Stimulated activated effector memory CD8-positive, alpha-beta T cell treated with anti-CD3 and anti-CD28 coated beads, Interleukin-12 subunit alpha, Interleukin-12 subunit beta, amount 100 ng/mL, for 72 hours (primary cell): ENCODE measurements around the gene ZMIZ1.

Experiments used
- ATAC-seq: fragments of 150-1000 bp; cut with Tn5 transposase; 2 replicates; pipeline ENCODE4 v1.10.0; 2021
- DNase-seq, 2 donors: peaks; one replicate each; pipeline ENCODE4 v3.0.0; 2021 to 2022; ENCODE audit warnings: low spot score in 2 of 2
- H3K27ac Mint-ChIP-seq: one replicate; pipeline ENCODE4 v1.8.0; 2022; ENCODE audit warnings: mild to moderate bottlenecking, mixed read lengths
- H3K36me3 Mint-ChIP-seq: one replicate; pipeline ENCODE4 v1.8.0; 2022; ENCODE audit warnings: mild to moderate bottlenecking, mixed read lengths
- H3K4me1 Mint-ChIP-seq: one replicate; pipeline ENCODE4 v1.8.0; 2022; ENCODE audit warnings: mixed read lengths
- H3K4me3 Mint-ChIP-seq: one replicate; pipeline ENCODE4 v1.8.0; 2022; ENCODE audit warnings: mild to moderate bottlenecking, mixed read lengths
- H3K9me3 Mint-ChIP-seq: one replicate; pipeline ENCODE4 v1.8.0; 2022; ENCODE audit warnings: mixed read lengths

ZMIZ1 gene

DNA sequence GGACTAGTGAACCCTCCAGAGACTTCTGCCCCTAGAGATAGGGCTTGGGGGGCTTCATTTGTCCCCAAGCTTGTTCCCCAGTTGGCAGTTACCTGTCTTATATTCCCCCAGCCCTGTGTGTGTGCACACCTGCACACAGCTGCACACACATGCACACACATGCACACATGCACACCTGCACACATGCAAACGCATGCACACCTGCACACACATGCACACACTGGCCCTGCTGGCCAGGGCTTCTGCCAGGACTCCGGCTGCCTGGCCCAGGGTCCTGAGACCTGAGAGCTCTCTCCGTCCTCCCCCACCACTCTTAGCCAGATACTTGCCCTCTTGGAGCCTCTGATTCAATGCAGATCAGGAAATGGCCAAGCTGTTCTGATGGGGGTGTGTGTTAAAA lies 6.7 kb downstream of the ZMIZ1 start:
- peaks cover 57% of the 10 kb centered on the region for H3K4me1 Mint-ChIP-seq

DNA sequence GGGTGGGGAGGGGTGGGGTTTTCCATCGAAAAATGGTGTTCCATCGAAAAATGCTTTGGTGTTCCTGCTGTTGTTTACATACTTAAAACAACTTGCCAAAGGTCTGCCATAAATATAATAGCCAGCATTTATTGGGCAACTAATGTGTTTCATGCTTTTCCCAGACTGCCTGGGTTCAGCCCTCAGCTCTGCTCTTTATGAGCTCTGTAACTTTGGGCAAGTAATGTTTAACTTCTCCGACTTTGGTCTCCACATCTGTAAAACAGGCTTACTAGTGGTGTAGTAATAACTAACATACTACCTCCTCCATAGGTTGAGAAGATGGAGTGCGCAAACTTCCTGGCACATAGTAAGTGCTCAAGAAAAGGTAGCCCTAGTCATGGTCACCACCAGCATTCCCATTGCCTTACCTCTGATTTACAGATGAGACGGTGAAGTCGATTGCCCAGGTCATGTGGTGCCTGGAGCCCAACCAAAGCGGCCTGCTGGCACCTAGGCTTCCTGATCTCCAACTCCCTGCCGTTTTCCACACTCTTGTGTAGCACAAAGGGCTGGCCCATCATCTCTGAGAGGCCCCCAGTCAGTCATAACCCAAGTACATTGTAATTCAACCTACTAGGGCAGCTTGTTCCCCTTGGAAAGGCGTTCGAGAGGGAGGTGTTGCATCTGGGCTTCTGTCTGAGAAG lies 8.9 kb downstream of the ZMIZ1 start:
- Mint-ChIP-seq H3K36me3 (no peaks in the 10 kb centered on the region), H3K9me3 (no peaks in the 10 kb centered on the region), H3K4me1 (peaks cover 51% of the 10 kb centered on the region), H3K4me3 (no peak overlapping the region), H3K27ac (no peak overlapping the region)
- no peak for ATAC-seq
- DNase-seq, result no peak

More for the DNA sequence above, 6.7 kb downstream of the ZMIZ1 start:
- no peak for ATAC-seq
- Mint-ChIP-seq H3K36me3 (no peaks in the 10 kb centered on the region), H3K27ac (no peak overlapping the region), H3K9me3 (no peaks in the 10 kb centered on the region), H3K4me3 (no peak overlapping the region)
- no peak for DNase-seq

DNA sequence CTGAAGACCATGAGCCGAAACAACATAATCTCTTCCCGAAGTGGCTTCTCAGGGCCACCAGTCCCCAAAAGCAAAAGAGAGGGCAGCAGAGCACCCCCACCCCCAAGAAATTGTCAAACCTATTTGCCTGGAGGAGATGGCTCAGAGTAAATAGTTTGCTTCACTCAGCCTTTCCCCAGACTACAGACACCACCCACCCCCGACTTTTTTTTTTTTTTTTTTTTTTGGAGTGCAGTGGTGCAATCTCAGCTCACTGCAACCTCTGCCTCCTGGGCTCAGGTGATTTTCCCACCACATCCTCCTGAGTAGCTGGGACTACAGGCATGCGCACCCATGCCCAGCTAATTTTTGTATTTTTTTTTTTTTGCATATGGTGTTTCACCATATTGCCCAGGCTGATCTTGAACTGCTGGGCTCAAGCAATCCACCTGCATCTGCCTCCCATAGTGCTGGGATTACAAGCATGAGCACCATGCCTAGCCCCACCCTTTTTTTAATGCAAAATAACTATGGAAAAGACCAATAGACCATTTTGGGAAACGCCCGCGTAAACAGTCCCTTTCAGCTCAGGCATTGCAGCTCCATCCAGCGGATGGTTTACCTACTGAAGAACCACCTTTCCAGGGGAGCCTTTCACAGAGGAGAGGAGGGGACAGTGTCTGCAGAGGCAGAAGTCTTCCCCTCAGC lies 9.7 kb downstream of the ZMIZ1 start:
- ATAC-seq (no peak), DNase-seq (no peak)
- Mint-ChIP-seq H3K36me3 (no peaks in the 10 kb centered on the region), H3K27ac (no peak overlapping the region), H3K4me1 (peaks cover 51% of the 10 kb centered on the region), H3K9me3 (no peaks in the 10 kb centered on the region), H3K4me3 (no peak overlapping the region)

DNA sequence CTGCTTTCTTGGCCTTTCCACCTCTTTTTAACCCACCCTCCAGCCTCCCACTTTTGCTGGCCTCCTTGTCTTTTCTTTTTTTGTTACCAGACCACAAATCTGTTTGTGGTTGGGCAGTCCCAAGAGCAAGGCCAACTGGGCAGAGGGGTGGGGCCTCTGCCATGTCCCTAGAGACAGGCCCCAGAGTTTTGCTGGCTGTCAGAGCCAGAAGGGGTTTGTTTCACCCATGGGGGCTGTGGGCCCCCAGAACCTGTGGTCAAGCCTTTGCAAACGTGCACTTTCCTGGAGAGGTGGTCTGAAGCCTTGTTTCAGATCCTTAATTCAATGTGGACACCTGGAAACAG lies 10.3 kb downstream of the ZMIZ1 start:
- ATAC-seq (no peak), DNase-seq (no peak)
- peaks cover 55% of the 10 kb centered on the region for H3K4me1 Mint-ChIP-seq
- no peak overlapping the region for H3K27ac Mint-ChIP-seq
- no peaks in the 10 kb centered on the region for H3K9me3 Mint-ChIP-seq
- H3K4me3 Mint-ChIP-seq, result no peak overlapping the region
- H3K36me3 Mint-ChIP-seq, result no peaks in the 10 kb centered on the region

DNA sequence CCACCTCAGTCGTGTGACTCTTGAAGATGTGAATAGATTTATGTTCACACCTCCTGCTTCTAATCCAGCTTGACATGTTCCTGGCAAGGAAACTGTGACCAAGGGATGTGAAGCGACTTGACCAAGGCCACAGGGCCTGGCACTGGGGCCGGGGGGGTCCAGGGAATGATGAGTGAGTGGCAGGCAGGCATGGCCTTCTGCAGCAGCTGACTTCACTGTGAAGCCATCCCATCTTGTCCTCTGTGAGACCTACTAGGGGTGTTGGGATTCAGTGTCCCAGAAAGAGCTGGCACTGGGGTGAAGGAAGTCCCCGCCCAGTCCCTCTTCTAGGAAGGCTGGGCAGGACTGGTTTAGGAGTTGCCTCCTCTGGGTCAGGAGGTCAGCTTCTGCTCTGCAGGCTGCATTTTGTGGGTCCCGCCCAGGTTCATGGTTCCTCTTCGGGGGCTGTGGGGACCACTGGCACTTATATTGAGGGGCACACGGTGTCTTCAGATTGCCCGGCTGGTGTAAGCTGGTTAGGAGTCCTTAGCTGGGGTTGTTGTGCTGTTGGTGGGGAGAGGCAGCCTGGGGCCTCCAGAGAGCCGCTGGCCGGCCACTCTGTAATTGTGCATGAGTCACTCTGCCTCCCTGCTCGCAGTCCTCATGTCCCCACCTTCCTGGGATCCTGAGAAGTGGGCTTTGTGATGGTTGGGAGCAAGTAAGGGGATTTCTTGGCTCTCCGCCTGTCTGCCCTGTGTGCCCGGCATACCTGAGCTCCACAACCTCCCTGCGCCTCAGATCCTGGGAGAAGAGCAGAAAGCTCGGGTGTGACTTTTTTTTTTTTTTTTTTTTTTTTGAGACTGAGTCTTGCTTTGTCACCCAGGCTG lies 11.0 kb downstream of the ZMIZ1 start:
- Mint-ChIP-seq H3K4me1 (peaks cover 62% of the 10 kb centered on the region), H3K27ac (no peak overlapping the region), H3K4me3 (no peak overlapping the region), H3K9me3 (no peaks in the 10 kb centered on the region), H3K36me3 (no peaks in the 10 kb centered on the region)
- ATAC-seq (no peak), DNase-seq (no peak)

DNA sequence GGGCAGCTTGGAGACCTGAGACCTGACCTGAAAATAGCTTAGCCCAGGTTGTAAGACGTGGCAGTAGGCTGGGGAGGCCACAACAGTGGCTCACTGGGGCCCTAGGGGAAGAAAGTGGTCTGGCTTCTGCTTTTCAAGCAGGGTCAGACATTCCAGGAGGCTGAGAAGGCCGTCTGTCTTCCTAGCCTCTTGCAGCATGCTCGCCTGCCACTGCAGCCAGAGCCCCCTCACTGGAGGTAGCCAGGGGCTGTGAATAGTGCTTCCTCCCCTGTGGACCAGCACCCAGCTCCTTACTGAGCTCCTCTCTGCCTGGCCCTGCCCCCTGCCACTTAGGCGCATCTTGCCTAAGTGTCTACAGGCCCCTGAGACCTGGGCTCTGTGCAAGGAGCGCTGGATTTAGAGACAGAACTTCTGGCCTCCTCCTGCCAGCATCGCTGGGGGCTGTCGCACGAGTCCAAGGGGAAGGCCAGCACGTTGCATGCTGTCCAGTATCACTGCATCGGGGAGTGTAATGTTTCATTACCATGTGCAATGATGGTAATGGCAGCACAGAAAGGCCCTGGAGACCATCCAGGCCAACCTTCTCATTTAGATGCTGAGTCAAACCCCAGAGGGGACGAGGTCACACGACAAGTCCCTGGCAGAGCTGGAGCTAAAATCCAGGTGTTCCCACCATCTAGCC lies 12.7 kb downstream of the ZMIZ1 start:
- peaks cover 64% of the 10 kb centered on the region for H3K4me1 Mint-ChIP-seq

DNA sequence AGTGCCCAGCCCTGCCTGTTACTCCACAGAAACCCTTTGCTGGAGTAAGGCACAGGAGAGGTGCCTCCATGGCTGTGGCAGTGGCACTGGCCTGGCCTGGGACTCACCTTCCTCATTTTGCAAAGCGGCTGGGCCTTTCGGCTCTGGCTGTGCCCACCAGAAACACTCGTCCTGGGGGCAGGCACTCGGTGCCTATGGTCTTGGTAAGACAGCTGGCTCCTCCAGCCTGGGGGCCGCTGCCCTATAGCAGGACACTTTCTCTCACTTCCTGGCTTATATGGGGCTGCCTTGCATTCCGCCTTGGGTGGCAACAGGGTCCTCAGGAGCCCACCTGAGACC lies 13.2 kb downstream of the ZMIZ1 start:
- Mint-ChIP-seq H3K9me3 (no peaks in the 10 kb centered on the region), H3K4me1 (peaks cover 62% of the 10 kb centered on the region), H3K27ac (no peak overlapping the region), H3K4me3 (no peak overlapping the region), H3K36me3 (no peaks in the 10 kb centered on the region)
- ATAC-seq, result no peak
- DNase-seq, result no peak

More for the DNA sequence above, 12.7 kb downstream of the ZMIZ1 start:
- ATAC-seq (no peak), DNase-seq (no peak)
- Mint-ChIP-seq H3K36me3 (no peaks in the 10 kb centered on the region), H3K4me3 (no peak overlapping the region), H3K9me3 (no peaks in the 10 kb centered on the region), H3K27ac (no peak overlapping the region)

DNA sequence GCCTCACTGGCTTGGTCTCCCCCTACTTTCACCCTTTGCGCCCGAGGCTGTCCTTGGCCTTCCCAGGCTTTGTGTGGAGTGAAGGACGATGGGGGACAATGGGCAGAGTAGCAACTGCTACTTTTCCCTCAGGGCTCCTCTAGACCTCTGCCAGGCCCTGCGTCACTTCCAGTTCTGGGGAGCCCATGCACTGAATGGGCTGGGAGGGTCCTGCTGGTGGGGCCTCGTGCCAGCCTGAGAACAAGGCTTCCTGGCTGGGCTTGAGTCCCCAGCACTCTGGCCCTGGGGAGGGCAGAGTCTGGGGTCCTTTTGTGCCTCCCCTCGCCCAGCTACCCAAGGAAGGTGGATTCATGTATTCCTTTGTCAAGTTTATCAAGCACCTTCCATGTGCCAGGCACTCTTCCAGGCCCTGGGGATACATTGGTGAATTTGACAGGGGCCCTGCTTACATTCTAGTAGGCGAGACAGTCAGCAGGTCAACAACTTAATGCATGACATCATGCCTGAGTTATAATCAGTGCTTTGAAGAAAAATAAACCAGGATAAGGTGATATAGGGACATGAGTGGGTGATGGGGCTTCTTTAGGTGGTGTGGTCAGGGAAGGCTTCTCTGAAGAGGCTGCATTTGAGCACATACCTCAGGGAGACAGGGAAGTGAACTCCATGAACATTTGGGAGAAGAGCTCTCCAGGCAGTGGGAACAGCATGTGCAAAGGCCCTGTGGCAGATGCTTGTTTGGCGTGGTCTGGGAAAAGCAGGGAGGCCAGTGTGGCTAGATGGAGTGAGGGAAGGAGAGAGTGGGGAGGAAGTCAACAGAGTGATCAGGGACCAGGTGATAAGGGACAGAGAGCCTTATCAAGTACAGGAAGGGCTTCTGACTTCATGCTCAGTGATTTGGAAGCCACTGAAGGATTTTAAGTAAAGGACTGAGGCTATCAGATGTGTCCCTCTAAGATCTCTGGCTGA lies 14.1 kb downstream of the ZMIZ1 start:
- H3K36me3 Mint-ChIP-seq, result no peaks in the 10 kb centered on the region
- no peaks in the 10 kb centered on the region for H3K9me3 Mint-ChIP-seq
- DNase-seq (no peak), ATAC-seq (no peak)
- H3K4me3 Mint-ChIP-seq, result no peak overlapping the region
- peaks cover 68% of the 10 kb centered on the region for H3K4me1 Mint-ChIP-seq
- no peak overlapping the region for H3K27ac Mint-ChIP-seq

DNA sequence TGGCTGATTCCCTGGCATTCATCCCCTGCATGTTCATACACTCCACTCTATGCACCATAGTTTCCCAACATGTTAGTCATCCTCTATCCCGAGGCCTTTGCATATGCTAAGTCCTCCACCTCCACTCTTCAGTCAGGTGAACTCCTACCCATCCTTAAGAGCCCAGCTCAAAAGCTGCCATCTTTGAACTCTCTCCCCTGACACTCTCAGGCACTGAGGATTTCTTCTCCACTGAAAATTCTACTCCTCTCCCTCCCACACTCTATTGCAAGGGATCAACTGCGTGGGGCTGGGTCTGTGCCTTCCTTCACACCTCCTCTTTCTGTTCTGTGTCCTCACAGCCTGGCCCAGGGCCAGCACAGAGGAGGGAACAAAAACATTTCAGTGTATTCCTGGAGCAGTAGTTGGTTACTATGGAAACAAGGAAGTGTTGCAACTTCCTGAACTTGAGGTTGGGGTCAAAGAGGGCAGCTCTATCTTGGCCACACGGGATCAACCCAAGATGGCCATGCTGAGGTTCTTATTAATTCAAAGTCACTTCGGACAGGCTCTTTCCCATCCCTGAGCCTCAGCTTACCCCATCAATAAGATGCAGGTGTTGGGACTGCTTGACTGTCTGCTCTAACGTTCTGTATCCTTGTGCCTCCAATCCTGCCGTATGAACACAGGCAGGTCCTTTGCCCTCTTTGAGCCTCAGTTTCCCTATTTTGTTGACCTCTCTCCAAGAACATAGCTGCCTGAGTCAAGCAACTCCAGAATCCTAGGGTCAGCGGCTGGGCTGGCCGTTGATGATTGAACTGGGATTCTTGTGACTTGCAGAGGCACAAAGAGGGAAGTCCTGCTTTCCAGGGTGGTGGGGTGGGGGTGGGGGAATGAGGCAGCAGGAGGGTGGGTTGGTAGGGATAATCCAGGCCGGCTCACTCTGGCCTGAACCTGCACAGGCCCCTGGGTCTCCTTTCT lies 15.5 kb downstream of the ZMIZ1 start:
- DNase-seq (no peak), ATAC-seq (no peak)
- Mint-ChIP-seq H3K4me3 (no peak overlapping the region), H3K9me3 (no peaks in the 10 kb centered on the region), H3K36me3 (no peaks in the 10 kb centered on the region), H3K27ac (peak overlapping the region; percentile 74), H3K4me1 (peaks cover 57% of the 10 kb centered on the region)

DNA sequence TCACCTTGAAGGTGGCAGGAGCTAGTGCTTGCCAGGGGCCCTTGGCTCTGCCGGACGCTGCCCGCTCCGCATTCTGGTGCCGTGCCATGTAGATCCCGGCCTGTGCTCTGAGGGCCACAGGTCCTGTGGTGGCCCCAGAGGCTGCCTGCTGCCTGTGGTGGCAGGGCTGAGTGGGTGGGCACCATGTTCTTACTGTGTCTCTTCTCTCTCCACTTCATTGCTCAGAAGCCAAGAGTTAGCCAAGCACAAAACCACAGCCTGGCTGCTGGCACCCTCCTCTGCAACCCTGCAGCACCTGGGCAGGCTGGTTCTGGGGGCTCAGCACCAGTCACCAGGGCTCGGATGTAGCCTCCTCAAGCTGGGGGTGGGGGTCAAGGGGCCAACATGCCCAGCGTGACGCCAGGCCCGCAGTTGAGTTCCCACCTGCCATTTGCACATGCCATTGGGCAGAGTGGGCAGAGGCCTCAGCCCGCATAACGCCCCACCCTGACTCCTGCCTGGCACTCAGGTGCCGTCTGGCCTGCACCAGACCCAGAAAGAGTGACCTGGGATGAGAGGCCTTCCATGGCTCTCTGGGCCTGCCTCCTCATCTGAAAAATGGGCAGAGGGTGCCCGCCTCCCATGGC lies 16.3 kb downstream of the ZMIZ1 start:
- no peak overlapping the region for H3K4me3 Mint-ChIP-seq
- H3K9me3 Mint-ChIP-seq, result no peaks in the 10 kb centered on the region
- no peak for DNase-seq
- peak; percentile 31 for ATAC-seq
- H3K27ac Mint-ChIP-seq, result no peak overlapping the region
- H3K4me1 Mint-ChIP-seq, result peaks cover 58% of the 10 kb centered on the region
- H3K36me3 Mint-ChIP-seq, result no peaks in the 10 kb centered on the region

DNA sequence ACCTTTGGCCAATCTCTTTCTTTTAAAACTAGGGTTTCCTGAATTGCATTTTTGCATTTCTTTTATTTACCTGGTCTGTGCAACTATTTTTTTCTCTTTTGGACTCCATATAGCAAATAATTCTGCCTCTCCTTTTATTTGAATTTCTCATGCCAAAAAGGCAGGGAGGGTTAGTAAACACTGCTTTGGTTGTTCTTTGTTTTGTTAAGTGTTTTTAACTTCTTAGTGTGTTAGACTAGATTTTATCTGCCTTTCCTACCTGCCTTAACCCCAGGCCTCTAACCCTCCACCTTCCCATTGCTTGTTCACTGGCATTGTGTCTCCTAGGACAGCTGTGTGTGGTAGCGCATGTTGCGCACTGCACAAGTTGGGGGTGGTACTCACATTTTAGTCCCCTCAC lies 18.1 kb downstream of the ZMIZ1 start:
- H3K27ac Mint-ChIP-seq, result no peak overlapping the region
- peaks cover 61% of the 10 kb centered on the region for H3K4me1 Mint-ChIP-seq
- no peak overlapping the region for H3K4me3 Mint-ChIP-seq
- no peaks in the 10 kb centered on the region for H3K36me3 Mint-ChIP-seq
- no peak for DNase-seq
- no peak for ATAC-seq
- H3K9me3 Mint-ChIP-seq, result no peaks in the 10 kb centered on the region

DNA sequence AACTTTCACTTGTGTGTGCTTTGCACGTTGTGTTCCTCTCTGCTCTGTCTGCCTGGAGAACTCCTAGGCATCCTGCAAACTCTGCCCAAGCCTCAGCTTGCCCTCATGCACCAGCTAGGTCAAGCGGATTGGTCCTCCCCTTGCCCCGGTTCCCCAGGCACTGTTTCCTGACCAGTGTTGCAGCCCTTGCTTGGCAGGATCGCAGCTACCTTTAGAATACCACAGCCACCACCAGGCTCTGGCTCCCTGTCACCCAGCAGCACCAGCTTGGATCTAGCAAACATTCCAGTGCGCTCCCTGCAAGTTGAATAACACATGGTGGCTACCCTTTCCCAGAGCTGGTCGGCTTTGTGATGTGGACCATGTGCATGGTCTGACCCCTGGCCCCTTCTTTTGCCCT lies 19.0 kb downstream of the ZMIZ1 start:
- no peak overlapping the region for H3K27ac Mint-ChIP-seq
- ATAC-seq, result no peak
- H3K4me3 Mint-ChIP-seq, result no peak overlapping the region

DNA sequence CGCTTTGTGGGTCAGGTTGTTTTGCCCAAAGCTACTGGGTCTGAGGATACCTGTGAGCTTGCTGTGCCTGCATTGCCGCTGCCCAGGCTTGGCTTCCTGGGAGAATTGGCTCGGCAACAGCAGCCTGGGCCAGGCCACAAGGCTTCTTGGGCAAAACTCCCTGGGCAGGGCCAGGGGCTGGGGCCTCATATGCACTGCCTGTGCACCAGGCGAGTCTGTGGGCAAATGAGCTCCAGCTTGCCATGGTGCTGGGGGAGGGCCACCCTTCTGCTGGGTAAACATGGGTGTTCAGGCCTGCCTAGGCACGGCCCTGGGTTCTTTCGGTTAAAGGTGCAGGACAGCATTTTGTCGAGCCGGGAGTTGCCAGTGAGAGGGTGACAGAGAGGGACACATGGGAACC lies 19.4 kb downstream of the ZMIZ1 start:
- H3K27ac Mint-ChIP-seq, result no peak overlapping the region
- ATAC-seq (no peak), DNase-seq (no peak)
- no peaks in the 10 kb centered on the region for H3K36me3 Mint-ChIP-seq
- peaks cover 57% of the 10 kb centered on the region for H3K4me1 Mint-ChIP-seq
- H3K4me3 Mint-ChIP-seq, result no peak overlapping the region
- no peaks in the 10 kb centered on the region for H3K9me3 Mint-ChIP-seq

More for the DNA sequence above, 19.0 kb downstream of the ZMIZ1 start:
- Mint-ChIP-seq H3K4me1 (peaks cover 62% of the 10 kb centered on the region), H3K9me3 (no peaks in the 10 kb centered on the region), H3K36me3 (no peaks in the 10 kb centered on the region)
- no peak for DNase-seq
